Measurements from ENCODE around the gene LMO2.

LMO2 gene

GRCh38 chr11:33885338-33886005 is 6.4 kb downstream of the LMO2 start:
- H3K27me3 ChIP-seq (ENCODE audit: low read length): no peaks in the 10 kb centered on the region
- no peaks in the 10 kb centered on the region for H3K9me2 ChIP-seq (replicated peaks; ENCODE audit: insufficient read depth, low read length)
- H4K20me1 ChIP-seq (ENCODE audit: low read depth, low read length): no peaks in the 10 kb centered on the region
- TF ChIP-seq EZH2phosphoT487 (conservative IDR thresholded peaks at IDR 0.05; ENCODE audit: low read length): no peak
- TF ChIP-seq, protein P1, sequence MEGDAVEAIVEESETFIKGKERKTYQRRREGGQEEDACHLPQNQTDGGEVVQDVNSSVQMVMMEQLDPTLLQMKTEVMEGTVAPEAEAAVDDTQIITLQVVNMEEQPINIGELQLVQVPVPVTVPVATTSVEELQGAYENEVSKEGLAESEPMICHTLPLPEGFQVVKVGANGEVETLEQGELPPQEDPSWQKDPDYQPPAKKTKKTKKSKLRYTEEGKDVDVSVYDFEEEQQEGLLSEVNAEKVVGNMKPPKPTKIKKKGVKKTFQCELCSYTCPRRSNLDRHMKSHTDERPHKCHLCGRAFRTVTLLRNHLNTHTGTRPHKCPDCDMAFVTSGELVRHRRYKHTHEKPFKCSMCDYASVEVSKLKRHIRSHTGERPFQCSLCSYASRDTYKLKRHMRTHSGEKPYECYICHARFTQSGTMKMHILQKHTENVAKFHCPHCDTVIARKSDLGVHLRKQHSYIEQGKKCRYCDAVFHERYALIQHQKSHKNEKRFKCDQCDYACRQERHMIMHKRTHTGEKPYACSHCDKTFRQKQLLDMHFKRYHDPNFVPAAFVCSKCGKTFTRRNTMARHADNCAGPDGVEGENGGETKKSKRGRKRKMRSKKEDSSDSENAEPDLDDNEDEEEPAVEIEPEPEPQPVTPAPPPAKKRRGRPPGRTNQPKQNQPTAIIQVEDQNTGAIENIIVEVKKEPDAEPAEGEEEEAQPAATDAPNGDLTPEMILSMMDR (IDR thresholded peaks at IDR 0.05; ENCODE audit: insufficient read depth, low read length, poor library complexity, severe bottlenecking): no peak
- peaks cover 10% of the 10 kb centered on the region; the same call in 1 of the 2 replicates for H3K79me2 ChIP-seq (ENCODE audit: insufficient read depth, low read length)
- no peaks in the 10 kb centered on the region for H3K9me3 ChIP-seq (ENCODE audit: insufficient read depth, low read length)
- H2AFZ ChIP-seq (ENCODE audit: low read depth, low read length, severe bottlenecking): no peak overlapping the region
- H3K36me3 ChIP-seq (ENCODE audit: low read length): 0 out of 2 replicates have a peak, but pooled peaks cover 5% of the 10 kb centered on the region
- no peak overlapping the region for H3K4me2 ChIP-seq (ENCODE audit: low read depth, low read length, poor library complexity, severe bottlenecking)
- H3K27ac ChIP-seq (ENCODE audit: low read depth, low read length): no peak overlapping the region
- H3F3A ChIP-seq (ENCODE audit: insufficient read depth): no peaks in the 10 kb centered on the region; the same call in 1 of the 2 replicates
- H3K9ac ChIP-seq (ENCODE audit: low read length): no peak overlapping the region
- H3K4me3 ChIP-seq (ENCODE audit: insufficient read depth, low read length, poor library complexity, severe bottlenecking): no peak overlapping the region

DNA sequence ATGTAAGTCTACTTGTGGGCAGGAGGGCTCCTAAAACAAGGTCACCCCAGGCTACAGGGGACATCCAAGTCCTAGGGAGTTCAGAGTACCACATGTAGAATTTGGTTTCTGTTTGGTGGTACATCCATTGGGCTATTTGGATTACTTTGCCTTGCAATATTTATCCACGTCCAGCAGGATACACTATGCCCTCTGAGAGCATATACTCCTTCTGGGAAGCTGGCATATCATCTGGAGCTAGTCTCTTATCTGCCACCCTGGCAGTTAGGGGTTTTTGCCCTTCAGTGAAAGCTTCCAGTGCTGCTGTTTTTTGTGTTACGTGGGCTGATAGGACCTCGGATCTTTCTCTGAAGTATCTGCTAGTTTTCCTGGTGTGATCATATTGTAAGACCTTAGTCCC is 7.3 kb downstream of the LMO2 start:
- Histone ChIP-seq H3K4me2 (ENCODE audit: low read depth, low read length, poor library complexity, severe bottlenecking) (no peak overlapping the region), H3K9me3 (ENCODE audit: insufficient read depth, low read length) (no peaks in the 10 kb centered on the region), H3K27ac (ENCODE audit: low read depth, low read length) (no peak overlapping the region), H3K79me2 (ENCODE audit: insufficient read depth, low read length) (peaks cover 1% of the 10 kb centered on the region; the same call in 1 of the 2 replicates), H3F3A (ENCODE audit: insufficient read depth) (no peaks in the 10 kb centered on the region; the same call in 1 of the 2 replicates), H3K9ac (ENCODE audit: low read length) (no peak overlapping the region), H3K36me3 (ENCODE audit: low read length) (no peaks in the 10 kb centered on the region), H3K9me2 (replicated peaks; ENCODE audit: insufficient read depth, low read length) (no peaks in the 10 kb centered on the region), H3K4me3 (ENCODE audit: insufficient read depth, low read length, poor library complexity, severe bottlenecking) (no peak overlapping the region), H2AFZ (ENCODE audit: low read depth, low read length, severe bottlenecking) (no peak overlapping the region), H3K27me3 (ENCODE audit: low read length) (no peaks in the 10 kb centered on the region), H4K20me1 (ENCODE audit: low read depth, low read length) (no peaks in the 10 kb centered on the region)
- TF ChIP-seq, protein P1 (IDR thresholded peaks at IDR 0.05; ENCODE audit: insufficient read depth, low read length, poor library complexity, severe bottlenecking): no peak
- no peak for TF ChIP-seq EZH2phosphoT487 (conservative IDR thresholded peaks at IDR 0.05; ENCODE audit: low read length)

DNA sequence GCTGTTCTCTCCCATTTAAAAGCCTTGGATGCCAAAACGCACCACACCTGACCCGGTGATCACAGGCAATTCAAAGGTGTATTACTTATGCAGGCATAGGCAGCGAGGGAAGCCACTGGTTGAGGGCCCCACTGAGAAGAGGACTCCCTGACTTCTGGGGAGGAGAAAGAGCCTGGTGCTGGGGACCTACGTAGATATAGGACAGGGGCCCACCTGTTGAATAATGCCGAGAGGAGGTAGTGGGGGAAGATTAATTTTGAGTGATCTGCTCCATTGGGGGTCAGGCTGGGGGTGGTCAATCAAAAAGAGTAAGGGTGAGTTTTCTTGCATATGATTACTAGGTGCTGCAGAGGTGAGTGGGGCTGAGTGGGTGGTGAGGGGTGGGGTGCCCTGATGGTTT is 7.8 kb downstream of the LMO2 start:
- Histone ChIP-seq H3K27me3 (ENCODE audit: low read length) (no peaks in the 10 kb centered on the region), H3K9ac (ENCODE audit: low read length) (no peak overlapping the region), H3K9me2 (replicated peaks; ENCODE audit: insufficient read depth, low read length) (no peaks in the 10 kb centered on the region), H2AFZ (ENCODE audit: low read depth, low read length, severe bottlenecking) (no peak overlapping the region), H3K36me3 (ENCODE audit: low read length) (no peaks in the 10 kb centered on the region), H3K4me2 (ENCODE audit: low read depth, low read length, poor library complexity, severe bottlenecking) (no peak overlapping the region), H3K27ac (ENCODE audit: low read depth, low read length) (no peak overlapping the region), H3K9me3 (ENCODE audit: insufficient read depth, low read length) (no peaks in the 10 kb centered on the region), H3K79me2 (ENCODE audit: insufficient read depth, low read length) (no peaks in the 10 kb centered on the region), H3F3A (ENCODE audit: insufficient read depth) (no peaks in the 10 kb centered on the region), H3K4me3 (ENCODE audit: insufficient read depth, low read length, poor library complexity, severe bottlenecking) (no peak overlapping the region), H4K20me1 (ENCODE audit: low read depth, low read length) (no peaks in the 10 kb centered on the region)
- TF ChIP-seq, protein P1 (IDR thresholded peaks at IDR 0.05; ENCODE audit: insufficient read depth, low read length, poor library complexity, severe bottlenecking): no peak
